HG03521 (cell line): ENCODE results near the gene ABI3BP.

ENCODE experiments used
- ATAC-seq: cut with Tn5 transposase; IDR thresholded peaks from one replicate; pipeline ENCODE4 v1.9.1; 2021; ENCODE audit warnings: mild to moderate bottlenecking, moderate library complexity; ENCODE audit not compliant: unreplicated experiment

Gene ABI3BP

DNA sequence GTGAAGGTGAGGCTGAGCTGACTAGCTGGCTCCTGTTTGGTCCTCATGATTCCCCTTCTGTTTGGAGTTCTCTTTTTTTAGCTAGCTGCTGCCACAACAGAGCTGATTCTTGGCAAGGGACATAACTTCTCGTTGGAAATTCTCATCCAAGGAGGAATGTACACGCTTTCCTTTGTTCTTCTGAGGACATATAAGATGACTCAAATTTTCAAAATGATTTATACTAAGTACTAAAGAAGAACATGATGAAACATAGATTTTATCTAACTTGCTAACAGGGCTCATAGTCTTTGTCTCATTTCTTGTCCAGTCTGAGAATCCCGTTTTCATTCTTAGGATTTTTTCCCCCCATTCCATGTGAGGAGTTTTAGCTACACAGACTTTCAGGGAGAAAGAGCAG is 286.9 kb downstream of the ABI3BP start:
- no peak for ATAC-seq

DNA sequence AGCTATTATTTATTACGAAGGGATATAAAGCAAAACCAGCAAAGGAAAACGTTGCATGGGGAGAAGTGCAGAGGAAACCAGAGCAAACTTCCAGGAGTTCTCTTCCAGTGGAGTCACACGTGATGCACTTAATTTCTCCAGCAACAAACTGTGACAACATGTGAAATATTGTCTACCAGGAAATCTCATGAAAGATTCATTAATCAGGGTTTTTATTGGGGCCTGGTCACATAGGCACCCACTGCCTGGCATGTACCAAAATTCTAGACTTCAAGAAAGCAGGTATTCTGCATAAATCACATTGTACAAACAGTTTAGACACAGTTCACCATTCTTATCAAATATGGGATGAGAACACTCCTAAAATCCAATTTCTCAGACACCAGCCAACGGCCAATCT is 289.4 kb downstream of the ABI3BP start:
- no peak for ATAC-seq

DNA sequence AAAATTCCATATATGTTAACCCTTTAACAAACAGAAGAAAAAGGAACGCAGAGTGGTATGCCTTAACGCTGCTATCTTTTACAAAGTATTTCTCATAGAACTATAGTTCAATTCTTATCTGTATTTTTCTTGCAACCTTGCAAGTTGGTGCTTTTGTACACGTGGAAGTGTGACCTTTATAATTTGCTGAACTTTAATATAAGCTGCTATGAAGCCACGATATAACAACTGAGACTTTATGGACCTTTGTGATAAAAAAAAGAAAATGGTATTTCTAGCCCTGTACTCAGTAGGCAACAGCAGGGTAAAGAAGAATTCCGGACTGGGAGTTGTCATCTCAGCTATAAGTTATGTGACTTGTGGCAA is 290.3 kb downstream of the ABI3BP start:
- ATAC-seq, result no peak

DNA sequence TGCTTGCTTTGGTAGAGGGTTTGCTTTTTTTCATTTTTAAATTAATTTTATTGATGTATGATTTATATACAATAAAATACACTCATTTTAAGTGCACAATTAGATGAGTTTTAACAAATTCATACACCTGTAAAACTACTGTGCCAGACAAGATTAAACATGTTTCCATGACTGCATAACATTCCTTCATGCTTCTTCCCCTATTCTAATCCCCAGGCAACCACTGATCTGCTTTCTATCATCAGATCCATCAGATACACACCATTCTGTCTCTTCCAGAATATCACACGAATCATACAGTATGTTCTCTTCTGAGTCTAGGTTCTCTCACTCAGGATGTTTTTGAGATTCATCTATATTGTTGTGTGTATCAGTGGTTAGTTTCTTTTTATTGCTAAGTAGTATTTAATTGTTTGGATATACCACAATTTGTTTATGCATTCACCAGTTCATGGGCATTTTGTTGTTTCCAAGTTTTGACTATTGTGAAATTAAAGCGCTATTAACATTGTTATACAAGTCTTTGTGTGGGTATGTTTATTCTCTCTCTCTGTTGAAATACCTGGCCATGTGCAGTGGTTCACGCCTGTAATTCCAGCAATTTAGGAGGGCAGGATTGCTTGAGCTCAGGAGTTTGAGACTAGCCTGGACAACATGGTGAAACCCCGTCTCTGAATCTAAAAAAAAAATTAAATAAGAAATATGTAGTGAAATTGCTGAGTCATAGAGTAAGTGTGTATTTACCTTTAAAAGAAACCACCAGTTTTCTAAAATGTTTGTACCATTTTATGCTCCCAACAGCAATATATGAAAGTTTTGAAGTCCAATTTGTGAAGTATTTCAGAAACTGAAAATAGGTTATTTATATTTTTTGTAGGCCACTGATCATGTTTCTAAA is 290.9 kb downstream of the ABI3BP start:
- ATAC-seq, result no peak

DNA sequence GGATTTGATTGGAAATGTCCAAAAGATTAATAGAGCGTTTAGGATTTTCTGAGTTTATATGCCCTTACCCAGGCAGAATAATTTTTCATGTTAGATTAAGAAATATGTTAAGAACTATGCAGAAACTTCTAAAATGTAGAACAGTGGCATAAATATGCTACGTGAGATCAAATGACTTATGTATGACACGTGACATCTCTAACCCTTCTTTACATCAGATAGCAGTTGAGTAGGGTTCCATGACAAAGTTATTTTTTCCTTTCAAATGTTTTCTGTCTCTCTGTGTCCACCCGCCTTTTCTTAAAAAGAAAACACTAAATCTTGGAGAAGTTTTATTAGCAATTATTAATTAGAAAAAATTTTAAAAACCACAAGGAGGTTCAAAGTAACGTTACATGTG is 292.5 kb downstream of the ABI3BP start:
- ATAC-seq, result no peak
